Activated CD4-positive, alpha-beta T cell treated with anti-CD3 and anti-CD28 coated beads, Interleukin-2, Interleukin-4, amounts not matched to agents 100 ng/mL and 50 ng/mL, durations not matched to agents 16 hours and 8 hours (primary cell): Measurements from ENCODE around the gene AMH.

Source experiments
- DNase-seq: peaks from one replicate; pipeline ENCODE4 v3.0.0-alpha.2; 2020; ENCODE audit warnings: low spot score

AMH gene

DNA sequence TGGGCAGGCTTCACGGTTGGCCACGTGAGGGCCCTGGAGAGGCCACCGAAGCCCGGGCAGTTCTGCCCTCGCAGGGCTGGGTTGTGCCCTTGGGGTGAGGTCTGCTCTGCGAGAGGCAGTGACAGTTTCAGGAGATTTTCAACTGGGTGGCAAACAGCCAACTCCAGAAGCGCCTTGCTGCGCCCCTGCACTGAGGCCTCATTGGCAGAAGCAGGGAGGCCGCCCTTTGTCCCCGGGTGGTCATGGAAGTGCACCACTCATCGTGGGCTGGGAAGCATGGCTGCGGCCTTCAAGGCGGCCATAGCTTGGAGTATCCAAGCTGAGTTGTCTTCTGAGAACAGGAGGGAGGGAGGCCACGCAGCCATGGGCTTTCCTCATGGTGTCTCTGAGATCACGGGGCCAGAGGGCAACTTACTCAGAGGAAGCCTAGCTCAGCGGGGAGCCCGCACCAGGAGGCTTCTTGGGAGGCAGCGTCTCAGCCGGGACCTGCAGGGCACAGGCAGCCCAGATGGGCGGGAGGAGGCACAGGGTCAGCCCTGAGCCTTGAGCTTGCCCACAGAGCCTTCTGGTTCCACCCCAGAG, 27.8 kb upstream of the AMH start:
- DNase-seq = no peak

DNA sequence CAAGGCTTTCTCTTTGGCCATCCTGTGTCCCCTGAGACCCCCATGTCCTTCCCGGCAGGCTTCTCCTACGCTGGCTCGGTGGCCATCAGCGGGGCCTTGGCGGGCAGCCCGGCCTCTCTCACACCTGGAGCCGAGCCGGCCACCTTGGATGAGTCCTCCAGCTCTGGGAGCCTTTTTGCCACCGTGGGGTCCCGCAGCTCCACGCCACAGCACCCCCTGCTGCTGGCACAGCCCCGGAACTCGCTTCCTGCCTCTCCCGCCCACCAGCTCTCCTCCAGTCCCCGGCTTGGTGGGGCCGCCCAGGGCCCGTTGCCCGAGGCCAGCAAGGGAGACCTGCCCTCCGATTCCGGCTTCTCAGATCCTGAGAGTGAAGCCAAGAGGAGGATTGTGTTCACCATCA, 27.2 kb upstream of the AMH start:
- no peak for DNase-seq

DNA sequence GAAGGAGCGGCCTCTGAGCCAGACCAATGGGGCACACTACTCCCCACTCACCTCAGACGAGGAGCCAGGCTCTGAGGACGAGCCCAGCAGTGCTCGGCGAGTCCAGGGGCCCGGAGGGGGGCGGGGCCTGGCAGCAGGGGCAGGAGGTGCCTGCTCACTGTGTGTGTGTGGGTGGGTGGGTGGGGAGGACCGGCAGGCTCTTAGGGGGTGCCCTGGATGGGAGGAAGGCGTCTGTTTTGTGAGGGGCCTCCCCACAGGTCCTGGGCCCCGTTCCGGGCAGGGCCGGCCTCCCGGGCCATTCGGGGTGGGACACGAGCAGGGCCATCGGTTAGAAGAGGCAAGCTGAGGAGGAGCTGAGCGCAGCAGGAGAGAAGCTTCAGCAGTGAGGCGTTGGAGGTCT, 25.7 kb upstream of the AMH start:
- DNase-seq = no peak

DNA sequence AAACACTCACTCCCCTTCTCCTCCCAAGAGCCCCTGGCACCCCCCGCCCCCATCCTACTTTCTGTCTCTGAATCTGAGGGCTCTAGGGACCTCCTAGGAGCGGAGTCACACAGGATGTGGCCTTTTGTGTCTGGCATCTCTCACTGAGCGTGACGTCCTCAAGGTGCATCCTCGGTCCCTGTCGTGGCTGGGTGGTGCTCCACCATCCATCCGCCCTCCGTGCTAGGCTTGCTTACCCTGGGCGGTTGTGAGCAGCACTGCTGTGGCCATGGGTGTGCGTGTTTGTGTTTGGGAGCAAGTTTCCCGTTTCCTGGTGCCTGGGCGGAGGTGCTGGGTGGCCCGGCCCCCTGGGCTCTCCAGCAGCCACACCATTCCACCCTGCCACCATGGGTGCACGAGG, 25.2 kb upstream of the AMH start:
- DNase-seq = no peak

DNA sequence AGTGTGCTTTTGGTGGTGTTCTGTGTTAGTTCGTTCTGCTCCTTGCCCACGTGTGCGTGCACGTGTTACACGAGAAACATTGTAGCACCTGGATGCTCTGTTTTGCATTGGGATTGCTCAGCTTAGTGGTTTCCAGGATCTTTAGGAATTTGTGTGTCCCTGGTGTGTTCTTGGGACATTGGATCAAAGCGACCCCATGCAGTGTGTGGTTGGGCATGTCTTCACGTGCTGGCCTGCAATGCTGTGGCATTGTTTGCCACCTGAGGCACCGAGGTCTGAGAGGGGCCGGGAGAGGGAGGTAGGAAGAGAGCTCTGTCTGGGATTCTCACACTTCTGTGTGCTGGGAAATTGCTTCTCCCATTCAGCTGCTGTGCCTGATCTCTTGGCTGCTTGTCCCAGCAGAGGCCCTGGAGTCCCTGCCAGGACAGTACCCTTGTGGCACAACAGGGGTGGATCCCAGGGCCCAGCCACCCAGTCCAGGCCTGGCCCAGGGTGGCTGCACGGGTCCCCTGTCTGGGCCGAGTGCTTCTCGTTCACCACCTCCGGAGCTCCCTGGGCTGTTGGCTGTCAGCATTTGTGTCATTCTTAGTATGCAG, 24.3 kb upstream of the AMH start:
- no peak for DNase-seq

DNA sequence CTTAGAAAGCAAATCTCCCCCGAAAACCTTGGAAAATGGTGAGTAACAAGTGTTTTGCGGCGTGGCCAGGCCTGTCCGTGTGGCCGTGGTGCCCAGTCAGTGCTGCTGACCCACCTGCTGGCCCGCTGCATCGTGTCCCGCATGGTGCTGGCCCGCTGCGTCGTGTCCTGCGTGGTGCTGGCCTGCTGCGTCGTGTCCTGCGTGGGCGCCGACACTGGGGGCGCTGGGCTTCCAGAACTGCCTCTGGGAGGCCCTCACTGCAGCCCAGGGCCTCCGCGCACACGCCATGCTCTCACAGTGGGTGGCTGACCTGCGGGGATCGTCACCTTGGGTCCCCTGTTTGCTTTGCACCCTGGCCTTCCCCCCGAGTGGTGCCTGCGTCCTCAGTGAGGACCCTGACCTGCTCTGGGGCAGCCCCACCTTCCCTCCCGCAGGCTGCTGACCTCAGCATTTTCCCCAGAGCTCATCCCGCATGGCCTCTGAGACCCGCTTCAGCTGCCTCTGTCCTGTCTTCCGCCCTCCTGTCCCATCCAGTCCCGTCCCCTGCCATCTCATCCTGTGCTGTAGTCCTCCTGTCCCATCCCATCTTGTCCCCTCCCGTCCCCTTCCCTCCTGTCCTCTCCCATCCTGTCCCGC, 23.6 kb upstream of the AMH start:
- DNase-seq = no peak

DNA sequence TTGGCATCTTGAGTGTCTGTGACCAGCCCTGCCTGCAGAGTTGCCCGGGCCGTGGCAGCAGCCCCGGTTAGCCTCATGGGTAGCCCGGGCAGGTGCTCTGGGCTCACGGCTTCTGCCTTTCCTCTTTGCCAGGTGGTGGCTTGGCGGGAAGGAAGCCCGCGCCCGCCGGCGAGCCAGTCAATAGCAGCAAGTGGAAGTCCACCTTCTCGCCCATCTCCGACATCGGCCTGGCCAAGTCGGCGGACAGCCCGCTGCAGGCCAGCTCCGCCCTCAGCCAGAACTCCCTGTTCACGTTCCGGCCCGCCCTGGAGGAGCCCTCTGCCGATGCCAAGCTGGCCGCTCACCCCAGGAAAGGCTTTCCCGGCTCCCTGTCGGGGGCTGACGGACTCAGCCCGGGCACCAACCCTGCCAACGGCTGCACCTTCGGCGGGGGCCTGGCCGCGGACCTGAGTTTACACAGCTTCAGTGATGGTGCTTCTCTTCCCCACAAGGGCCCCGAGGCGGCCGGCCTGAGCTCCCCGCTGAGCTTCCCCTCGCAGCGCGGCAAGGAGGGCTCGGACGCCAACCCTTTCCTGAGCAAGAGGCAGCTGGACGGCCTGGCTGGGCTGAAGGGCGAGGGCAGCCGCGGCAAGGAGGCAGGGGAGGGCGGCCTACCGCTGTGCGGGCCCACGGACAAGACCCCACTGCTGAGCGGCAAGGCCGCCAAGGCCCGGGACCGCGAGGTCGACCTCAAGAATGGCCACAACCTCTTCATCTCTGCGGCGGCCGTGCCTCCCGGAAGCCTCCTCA, 22.9 kb upstream of the AMH start:
- DNase-seq = no peak

DNA sequence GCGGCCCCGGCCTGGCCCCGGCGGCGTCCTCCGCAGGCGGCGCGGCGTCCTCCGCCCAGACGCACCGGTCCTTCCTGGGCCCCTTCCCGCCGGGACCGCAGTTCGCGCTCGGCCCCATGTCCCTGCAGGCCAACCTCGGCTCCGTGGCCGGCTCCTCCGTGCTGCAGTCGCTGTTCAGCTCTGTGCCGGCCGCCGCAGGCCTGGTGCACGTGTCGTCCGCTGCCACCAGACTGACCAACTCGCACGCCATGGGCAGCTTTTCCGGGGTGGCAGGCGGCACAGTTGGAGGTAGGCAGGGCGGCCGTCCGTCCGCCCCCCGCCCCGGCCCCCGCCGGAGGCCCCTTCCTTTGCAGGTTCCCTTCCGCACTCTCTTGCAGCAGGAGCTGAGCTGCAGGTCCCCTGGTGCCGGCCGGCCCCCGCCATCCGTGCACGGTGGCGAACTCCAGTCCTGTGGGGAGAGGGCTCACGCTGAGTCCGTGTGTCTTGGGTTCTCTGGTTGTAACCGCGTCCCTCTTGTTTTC, 22.2 kb upstream of the AMH start:
- no peak for DNase-seq

DNA sequence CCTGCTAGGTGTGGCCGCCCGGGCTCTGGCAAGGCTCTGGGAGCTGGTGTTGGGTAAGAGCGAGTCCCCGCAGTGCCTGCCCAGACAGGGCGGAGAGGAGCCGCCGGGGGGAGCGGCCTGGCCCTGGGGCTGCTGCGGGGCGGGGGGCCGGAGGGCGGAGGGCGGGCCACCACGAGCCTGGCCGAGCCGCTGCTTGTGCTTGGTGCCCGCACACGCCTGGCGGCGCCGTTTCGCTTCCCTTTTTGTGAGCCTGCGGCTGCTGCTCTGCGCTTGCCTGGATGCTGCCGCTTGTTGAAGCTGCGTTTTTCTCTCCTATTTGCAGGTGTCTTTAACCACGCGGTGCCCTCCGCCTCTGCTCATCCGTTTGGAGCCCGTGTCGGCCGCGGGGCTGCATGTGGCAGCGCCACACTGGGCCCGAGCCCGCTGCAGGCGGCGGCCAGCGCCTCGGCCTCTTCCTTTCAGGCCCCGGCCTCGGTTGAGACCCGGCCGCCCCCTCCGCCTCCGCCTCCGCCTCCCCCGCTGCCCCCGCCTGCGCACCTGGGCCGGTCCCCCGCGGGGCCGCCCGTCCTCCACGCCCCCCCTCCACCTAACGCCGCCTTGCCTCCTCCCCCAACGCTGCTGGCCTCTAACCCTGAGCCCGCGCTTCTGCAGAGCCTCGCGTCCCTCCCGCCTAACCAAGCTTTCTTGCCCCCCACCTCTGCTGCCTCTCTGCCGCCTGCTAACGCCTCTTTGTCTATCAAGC, 21.5 kb upstream of the AMH start:
- DNase-seq = no peak

DNA sequence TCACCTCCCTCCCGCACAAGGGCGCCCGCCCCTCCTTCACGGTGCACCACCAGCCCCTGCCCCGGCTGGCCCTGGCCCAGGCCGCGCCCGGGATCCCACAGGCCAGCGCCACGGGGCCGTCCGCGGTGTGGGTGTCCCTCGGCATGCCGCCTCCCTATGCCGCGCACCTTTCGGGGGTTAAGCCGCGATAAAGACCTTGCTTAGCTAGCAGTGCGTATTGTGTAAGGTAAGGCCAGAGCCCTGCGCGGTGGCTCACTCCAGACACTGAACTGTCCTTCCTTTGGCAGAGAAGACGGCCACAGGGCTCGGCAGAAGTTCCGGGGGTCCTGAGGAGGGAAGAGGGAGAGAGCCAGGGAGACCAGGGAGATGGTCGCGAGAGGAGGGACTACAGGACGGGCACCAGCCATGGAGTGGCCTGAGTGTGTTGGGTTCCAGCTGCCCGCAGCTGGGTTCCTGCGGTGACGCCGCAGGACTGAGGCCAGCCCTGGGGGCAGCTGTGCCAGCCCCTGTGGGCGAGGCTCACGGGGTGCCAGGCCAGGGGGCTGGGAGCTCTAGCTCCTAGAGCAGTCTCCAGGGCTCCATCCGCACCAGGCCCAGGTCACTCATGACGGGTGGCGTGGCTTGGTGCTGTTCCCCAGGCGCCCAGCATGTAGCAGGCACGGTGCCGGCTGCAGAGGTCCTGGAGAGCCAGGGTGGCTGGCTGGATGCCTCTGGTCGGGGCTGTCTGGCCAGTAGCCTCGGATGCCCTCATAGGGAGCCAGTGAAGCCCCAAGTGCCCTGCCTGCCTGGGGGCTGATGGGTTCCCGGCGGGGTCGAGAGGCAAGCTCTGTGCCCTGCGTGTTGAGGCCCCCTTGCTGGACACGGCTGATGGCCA, 20.7 kb upstream of the AMH start:
- DNase-seq = no peak

DNA sequence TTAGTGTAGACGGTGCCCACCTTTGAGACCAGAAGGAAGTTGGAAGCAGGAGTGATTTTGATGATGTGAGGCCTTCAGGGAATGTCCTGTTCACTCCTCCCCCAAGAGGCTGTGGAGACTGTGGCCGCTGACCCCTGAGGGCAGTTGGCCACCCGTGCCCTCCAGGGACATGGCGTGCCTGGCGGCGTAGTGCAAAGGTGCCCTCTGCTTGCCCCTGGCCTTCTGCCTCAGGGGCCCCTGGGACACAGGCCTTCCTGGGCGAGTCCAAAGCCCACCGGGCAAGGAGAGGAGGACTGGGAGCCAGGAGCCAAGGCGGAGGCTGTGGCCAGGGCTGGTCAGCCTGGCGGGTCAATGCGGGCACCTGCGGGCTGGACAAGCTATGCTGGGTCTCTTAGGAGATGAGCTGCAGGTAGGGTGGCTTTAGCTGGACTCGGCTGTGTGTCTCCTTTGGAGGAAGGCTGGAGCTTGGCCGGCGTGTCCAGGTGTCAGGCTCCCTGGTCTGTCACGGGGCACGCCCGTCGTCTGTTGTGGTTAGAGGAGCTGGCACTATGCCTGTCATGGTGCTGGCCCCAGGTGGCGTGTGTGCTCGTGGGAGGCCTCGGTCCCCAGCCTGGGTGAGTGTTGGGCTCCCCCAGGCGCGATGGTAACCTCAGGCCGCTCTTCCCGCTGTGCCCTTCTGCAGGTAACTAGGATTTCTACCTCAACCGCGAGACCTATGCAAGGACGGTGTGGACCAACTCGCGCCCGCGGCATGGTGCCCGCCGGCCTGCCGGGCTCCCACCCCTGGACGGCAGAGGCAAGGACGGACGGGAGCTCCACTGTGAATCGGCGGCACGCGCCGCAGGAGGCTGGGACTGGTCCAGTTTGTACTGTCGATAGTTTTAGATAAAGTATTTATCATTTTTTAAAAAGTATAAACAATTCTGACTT, 19.8 kb upstream of the AMH start:
- no peak for DNase-seq

DNA sequence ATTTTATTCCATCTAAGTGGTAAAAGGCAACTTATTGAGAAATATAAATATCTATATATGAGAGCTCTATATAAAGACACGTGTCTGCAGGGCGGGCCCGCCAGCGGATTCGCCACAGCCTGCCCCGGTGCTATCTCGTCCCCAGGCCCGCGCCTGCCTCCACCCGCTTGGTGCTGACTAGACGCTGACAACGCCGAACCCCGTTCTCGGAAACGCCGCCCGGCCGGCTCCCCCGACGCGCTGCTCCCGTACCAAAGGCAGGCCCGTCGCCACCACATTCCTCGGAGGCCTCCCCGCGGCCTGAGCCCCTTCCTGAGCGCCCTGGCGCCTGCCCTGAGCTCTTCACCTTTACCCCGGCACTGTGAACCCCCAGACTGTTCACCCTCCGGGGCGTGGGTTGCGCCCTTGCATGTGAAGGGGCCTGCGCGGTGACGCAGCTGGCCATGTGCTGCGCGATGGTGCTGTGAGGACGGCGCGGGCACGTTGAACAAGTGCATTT, 19.0 kb upstream of the AMH start:
- DNase-seq = no peak

DNA sequence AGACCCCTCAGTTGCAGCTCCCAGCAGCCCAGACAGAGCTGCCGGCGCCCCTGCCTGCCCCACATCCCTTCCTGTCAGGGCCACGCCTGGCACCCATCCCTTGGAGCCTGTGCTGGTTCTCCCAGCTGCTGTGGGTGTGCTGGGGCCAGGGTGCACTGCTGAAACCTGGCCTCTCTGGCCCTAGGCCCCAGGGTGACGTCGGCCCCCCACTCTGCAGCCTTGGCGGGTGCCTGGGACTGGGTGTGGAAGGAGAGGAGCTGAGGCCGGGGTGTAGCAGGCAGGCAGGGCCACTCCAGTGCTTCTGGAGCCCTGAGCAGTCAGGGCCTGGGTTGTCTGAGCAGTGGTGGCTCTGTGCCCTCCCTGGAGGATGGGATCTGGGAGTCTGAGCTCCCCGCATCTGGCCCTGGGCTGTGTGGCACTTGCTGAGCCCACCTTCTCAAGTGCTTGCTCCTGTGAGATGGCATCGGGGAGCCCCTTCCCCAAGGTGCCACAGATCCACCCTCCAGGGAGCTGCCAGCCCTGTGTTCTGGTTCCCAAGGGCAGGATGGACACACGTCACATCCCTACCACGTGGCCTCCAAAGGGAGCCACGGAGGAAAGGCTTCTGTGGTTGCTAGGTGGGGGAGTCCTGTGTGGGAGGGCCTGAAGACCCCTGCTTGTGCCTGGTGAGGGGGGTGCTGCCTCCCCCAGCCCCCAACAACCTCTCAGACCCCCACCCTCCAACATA, 18.2 kb upstream of the AMH start:
- no peak for DNase-seq

DNA sequence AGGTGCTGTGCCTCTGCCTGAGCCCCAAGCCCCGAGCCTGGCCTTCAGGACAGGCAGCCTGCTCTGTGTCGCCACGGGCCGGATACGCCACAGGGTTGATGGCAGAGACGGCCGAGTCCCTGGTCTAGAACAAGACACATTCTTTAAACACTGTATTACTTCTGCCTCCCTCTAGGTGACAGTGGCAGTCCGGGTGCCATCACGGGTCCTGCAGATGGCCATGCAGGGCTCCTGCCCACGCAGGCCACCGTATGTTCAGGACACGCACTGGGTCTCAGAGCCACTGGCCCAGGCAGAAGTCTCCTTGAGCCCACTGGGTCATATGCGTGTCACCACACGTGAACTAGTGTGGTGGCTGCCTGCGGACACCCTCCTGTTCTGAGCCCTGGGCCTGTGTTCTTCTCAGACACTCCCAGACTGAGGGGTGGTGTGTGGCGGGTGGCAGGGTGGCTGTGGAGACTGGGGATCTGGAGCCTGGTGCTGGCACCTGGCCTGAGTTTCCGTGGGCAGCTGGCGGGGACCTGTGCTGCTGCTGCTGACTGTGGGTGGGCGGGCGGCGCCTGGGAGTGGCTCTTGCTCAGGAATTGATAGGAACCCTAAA, 17.4 kb upstream of the AMH start:
- DNase-seq = no peak

DNA sequence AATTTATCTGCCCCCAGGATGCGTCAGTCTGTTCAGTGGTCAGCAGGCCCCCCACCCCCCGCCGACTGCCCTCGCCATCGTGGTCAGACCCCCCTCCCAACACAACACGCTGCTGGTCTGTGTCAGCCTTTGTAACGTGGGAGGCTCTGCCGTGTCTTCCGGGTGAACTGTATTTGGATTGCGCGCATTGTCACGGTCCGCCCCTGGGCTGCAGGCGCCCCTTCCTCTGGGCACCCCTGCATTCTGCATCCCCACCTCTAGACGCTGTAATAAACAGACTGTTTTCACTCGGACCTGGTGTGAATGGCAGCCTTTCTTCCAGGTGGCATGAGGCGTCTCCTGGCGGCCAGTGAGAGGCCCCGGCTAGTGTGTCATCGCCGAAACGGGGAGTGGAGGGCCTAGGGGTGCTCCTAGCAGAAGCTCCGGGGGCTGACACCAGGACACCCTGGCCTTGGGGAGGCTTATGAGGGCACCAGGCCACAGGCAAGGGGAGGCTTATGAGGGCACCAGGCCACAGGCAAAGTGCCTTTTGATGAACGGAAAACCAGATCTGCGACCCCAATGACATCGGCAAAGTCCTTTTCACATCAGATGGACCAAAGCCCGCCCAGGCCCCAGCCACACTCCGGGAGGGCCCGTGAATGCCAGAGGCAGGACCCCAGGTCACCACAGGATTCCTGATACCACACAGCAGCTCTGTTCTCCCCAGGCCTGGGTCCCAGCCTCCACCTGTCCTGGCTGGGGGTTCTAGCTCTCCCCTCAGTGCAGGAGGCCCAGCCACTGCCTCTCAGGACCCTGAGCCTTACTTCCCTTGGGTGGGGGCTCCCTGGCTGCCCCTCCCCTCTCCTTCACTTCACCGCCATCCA, 16.6 kb upstream of the AMH start:
- DNase-seq = no peak

DNA sequence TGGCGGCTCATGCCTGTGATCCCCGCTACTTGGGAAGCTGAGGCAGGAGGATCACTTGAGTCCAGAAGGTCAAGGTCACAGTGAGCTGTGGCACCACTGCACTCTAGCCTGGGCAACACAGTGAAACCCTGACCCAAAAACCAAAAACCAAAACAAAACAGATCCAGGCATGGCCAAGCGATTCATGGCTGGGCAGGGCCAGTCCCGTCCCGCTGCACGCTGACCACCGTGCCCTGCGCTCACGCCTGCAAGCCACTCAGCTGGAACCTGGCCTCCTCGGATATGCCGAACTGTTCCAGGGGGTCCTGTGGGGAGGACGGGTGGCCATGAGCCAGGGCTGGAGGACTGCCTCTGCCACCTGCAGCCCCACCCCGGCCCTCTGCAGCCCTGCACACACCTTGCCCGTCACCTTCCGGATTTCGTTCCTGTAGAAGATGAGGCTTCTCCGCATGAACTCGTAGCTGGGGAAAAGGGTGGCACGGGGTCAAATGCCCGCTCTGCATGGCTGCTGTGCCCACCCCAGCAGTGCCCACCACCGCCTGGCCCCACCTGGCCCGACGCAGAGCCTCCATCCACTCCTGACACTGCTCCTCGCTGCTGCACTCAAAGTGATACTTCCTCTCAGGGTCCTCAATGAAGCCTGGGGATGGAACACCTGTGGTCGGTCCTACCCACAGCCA, 15.4 kb upstream of the AMH start:
- DNase-seq = no peak

DNA sequence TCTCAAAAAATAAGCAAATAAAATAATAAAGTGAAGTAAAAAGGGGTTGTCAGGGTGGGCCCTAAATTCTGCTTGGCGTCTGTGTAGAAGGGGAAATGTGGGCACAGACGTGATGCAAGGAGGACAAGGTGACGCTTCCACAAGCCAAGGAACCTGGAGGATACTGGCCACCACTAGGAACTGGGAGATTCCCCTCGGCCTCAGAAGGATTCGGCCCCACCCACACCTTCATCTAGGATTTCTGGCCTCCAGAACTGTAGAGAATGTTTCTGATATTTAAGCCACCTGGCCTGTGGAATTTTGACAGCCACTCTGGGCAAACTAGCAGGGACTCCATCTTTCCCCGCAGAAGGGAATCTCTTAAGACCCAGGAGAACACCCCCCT, 14.1 kb upstream of the AMH start:
- no peak for DNase-seq
